SH-SY5Y (cell line): ENCODE data around the gene SGSM1.

Source experiments
- GATA2 ChIP-seq: IDR thresholded peaks from 2 replicates; pipeline ENCODE4 v1.6.1; 2011; ENCODE audit warnings: mild to moderate bottlenecking, low read depth, low read length
- GATA3 ChIP-seq: IDR thresholded peaks from 2 replicates; pipeline ENCODE4 v1.6.1; 2011; ENCODE audit warnings: low read depth, mild to moderate bottlenecking, low read length, moderate library complexity

GRCh38 chr22:24954856-24955255, 148.8 kb downstream of the SGSM1 start:
- TF ChIP-seq GATA3 = no peak
- TF ChIP-seq GATA2 = no peak
